Measurements from ENCODE around the gene GDF7.

GRCh38 chr2:20618468-20618885, 48.5 kb upstream of the GDF7 start:
- TF ChIP-seq ZNF274 (IDR thresholded peaks at IDR 0.05; ENCODE audit: low read depth, low read length) (no peak), POLR2A (IDR thresholded peaks at IDR 0.05; ENCODE audit: borderline replicate concordance, extremely low read depth, insufficient read depth, insufficient read length) (no peak), RAD21 (IDR thresholded peaks at IDR 0.05; ENCODE audit: low read depth) (no peak), EGR1 (IDR thresholded peaks at IDR 0.05; ENCODE audit: low read depth) (no peak), MAX (IDR thresholded peaks at IDR 0.05) (no peak), POLR2AphosphoS5 (IDR thresholded peaks at IDR 0.05; ENCODE audit: low read depth, low read length) (no peak), SIN3A (IDR thresholded peaks at IDR 0.05; ENCODE audit: low read depth) (no peak)
- TF ChIP-seq, protein P1, sequence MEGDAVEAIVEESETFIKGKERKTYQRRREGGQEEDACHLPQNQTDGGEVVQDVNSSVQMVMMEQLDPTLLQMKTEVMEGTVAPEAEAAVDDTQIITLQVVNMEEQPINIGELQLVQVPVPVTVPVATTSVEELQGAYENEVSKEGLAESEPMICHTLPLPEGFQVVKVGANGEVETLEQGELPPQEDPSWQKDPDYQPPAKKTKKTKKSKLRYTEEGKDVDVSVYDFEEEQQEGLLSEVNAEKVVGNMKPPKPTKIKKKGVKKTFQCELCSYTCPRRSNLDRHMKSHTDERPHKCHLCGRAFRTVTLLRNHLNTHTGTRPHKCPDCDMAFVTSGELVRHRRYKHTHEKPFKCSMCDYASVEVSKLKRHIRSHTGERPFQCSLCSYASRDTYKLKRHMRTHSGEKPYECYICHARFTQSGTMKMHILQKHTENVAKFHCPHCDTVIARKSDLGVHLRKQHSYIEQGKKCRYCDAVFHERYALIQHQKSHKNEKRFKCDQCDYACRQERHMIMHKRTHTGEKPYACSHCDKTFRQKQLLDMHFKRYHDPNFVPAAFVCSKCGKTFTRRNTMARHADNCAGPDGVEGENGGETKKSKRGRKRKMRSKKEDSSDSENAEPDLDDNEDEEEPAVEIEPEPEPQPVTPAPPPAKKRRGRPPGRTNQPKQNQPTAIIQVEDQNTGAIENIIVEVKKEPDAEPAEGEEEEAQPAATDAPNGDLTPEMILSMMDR (IDR thresholded peaks at IDR 0.05 in 2 of 3, conservative IDR thresholded peaks at IDR 0.05 in 1 of 3; ENCODE audit: borderline replicate concordance in 1 of 3, insufficient read depth in 1 of 3, low read depth in 2 of 3, low read length in 2 of 3): no peak
- TF ChIP-seq, protein P2, sequence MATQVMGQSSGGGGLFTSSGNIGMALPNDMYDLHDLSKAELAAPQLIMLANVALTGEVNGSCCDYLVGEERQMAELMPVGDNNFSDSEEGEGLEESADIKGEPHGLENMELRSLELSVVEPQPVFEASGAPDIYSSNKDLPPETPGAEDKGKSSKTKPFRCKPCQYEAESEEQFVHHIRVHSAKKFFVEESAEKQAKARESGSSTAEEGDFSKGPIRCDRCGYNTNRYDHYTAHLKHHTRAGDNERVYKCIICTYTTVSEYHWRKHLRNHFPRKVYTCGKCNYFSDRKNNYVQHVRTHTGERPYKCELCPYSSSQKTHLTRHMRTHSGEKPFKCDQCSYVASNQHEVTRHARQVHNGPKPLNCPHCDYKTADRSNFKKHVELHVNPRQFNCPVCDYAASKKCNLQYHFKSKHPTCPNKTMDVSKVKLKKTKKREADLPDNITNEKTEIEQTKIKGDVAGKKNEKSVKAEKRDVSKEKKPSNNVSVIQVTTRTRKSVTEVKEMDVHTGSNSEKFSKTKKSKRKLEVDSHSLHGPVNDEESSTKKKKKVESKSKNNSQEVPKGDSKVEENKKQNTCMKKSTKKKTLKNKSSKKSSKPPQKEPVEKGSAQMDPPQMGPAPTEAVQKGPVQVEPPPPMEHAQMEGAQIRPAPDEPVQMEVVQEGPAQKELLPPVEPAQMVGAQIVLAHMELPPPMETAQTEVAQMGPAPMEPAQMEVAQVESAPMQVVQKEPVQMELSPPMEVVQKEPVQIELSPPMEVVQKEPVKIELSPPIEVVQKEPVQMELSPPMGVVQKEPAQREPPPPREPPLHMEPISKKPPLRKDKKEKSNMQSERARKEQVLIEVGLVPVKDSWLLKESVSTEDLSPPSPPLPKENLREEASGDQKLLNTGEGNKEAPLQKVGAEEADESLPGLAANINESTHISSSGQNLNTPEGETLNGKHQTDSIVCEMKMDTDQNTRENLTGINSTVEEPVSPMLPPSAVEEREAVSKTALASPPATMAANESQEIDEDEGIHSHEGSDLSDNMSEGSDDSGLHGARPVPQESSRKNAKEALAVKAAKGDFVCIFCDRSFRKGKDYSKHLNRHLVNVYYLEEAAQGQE (IDR thresholded peaks at IDR 0.05; ENCODE audit: low read depth): no peak
